Prostate gland (tissue), 2 donors: ENCODE results near the gene TMEM120B.

Experiments
- CTCF ChIP-seq, 4 experiments: fragments of 200-600 bp in 2 of 4; fragments of 450-650 bp in 2 of 4; sonication (generic) in 2 of 4; IDR thresholded peaks; 1 replicate in 3 of 4; 2 replicates in 1 of 4; pipeline ENCODE4 v1.5.1; 2016 to 2019; ENCODE audit warnings: antibody characterized with exemption in 4 of 4, mild to moderate bottlenecking in 2 of 4, moderate library complexity in 2 of 4
- POLR2A ChIP-seq: fragments of 450-650 bp; IDR thresholded peaks from one replicate; pipeline ENCODE4 v1.6.1; 2016; ENCODE audit warnings: antibody characterized with exemption, mild to moderate bottlenecking

- TF ChIP-seq CTCF (IDR thresholded peaks at IDR 0.05) (peak; percentile 67 to 93 (median 90)), POLR2A (no peak)
Observed at GRCh38 chr12:121773011-121773777, 60.6 kb downstream of the TMEM120B start.
